Kidney (tissue), 14 donors: ENCODE results near the gene CAMK4. TPM values are rescaled to one million over a fixed set of nuclear protein-coding genes. Genes with fewer than 3 reads are reported as not detected.

Source experiments
- DNase-seq, 5 donors: peaks; one replicate each; pipeline ENCODE4 v3.0.0-alpha.2; 2013 to 2020
- FAIRE-seq: peaks from 2 replicates; lab custom pipeline; 2012; peaks lifted over from hg19 to GRCh38; lab: Jason Lieb, UNC
- H3K27ac ChIP-seq, 2 donors: one replicate each; pipeline ENCODE4 v1.7.0; 2013; ENCODE audit warnings: low read depth in 2 of 2, low read length in 2 of 2, inconsistent platforms in 1 of 2
- H3K27me3 ChIP-seq: one replicate; pipeline ENCODE4 v1.7.1; 2013; ENCODE audit warnings: low read length, inconsistent platforms; ENCODE audit not compliant: control insufficient read depth, insufficient read depth
- H3K36me3 ChIP-seq, 3 donors: one replicate each; pipeline versions ENCODE4 v1.7.0 to v1.7.1; 2013; ENCODE audit warnings: low read length in 3 of 3, control low read depth in 1 of 3, inconsistent platforms in 1 of 3; ENCODE audit not compliant: insufficient read depth in 3 of 3, control insufficient read depth in 2 of 3
- H3K4me1 ChIP-seq, 3 donors: one replicate each; pipeline versions ENCODE4 v1.7.0 to v1.7.1; 2013; ENCODE audit warnings: low read length in 3 of 3, inconsistent platforms in 1 of 3, low read depth in 1 of 3; ENCODE audit not compliant: control insufficient read depth in 2 of 3, insufficient read depth in 2 of 3
- H3K4me3 ChIP-seq, 3 donors: one replicate each; pipeline versions ENCODE4 v1.7.0 to v1.8.1; 2013; ENCODE audit warnings: low read length in 3 of 3, control low read depth in 1 of 3, inconsistent platforms in 1 of 3
- H3K9ac ChIP-seq, 3 donors: one replicate each; pipeline versions ENCODE4 v1.7.0 to v1.7.1; 2013; ENCODE audit warnings: low read length in 3 of 3, control low read depth in 1 of 3, inconsistent platforms in 1 of 3
- H3K9me3 ChIP-seq, 3 donors: one replicate each; pipeline versions ENCODE4 v1.7.0 to v1.7.1; 2013; ENCODE audit warnings: low read length in 3 of 3, control low read depth in 1 of 3, inconsistent platforms in 1 of 3; ENCODE audit not compliant: control insufficient read depth in 2 of 3, insufficient read depth in 1 of 3
- intact Hi-C: fragments of 100-400 bp; cut with DNase I; formaldehyde crosslinking; loops from one replicate; pipeline ENCODE4 v1.11.1; 2022
- polyA plus RNA-seq: library from polyadenylated mRNA; stranded (reverse); fragments of 350-450 nt; fragmentation: Illumina TruSeq; extraction: RNeasy Lipid Tissue Mini Kit (QIAGEN cat#74804); gene quantifications from one replicate; pipeline ENCODE4 v1.2.3, GENCODE V29; 2014; ENCODE audit warnings: low read depth, low replicate concordance; ENCODE audit not compliant: insufficient read depth
- total RNA-seq: library from RNA; stranded (reverse); fragmentation: NEBNext Ultra II Directional; extraction: Animal tissue kit (Norgen Biotek cat#: 25700); gene quantifications from one replicate; pipeline ENCODE4 v1.2.1, GENCODE V29; 2021
- TF ChIP-seq, protein P1 (sequence below): IDR thresholded peaks from 3 replicates; pipeline ENCODE4 v1.5.1; 2012; ENCODE audit warnings: mild to moderate bottlenecking, moderate library complexity, borderline replicate concordance; ENCODE audit not compliant: insufficient read depth; ENCODE audit errors: extremely low read depth
- donor health status: control.
- donor health status: control.
- donor health status: control.
- donor health status: control.
- donor health status: control.
- donor health status: DM: yes; HTN: yes; CAD: no.
- donor health status: Normal renal cell carcinoma (clear cell type).

CAMK4 gene
- total and polyA plus RNA-seq, 2 donors from 2014 or later, result 0.37 to 4.7 TPM

DNA sequence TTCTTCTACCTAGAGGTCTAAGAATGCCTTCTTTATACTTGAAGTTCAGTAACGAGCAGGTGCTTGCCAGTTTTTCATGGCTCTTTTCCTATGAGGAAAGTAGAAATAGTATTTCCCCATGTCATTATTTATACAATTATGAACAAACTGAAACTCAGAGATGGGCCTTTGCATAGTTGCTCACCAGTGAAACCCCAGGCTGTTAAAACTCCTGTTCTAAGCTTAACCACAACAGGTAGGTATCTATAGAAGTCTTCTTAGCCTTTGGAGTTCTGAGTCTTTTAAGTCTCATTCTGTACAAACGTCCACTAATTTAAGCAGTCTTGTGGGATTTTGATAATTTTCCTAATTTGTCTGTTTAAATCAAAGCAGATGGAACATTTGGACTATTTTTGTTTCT, 198.1 kb downstream of the CAMK4 start:
- no peak for FAIRE-seq
- no peaks in the 10 kb centered on the region for H3K27me3 ChIP-seq
- no peaks in the 10 kb centered on the region for H3K4me1 ChIP-seq
- no peaks in the 10 kb centered on the region for H3K9me3 ChIP-seq
- H3K4me3 ChIP-seq, result no peak overlapping the region
- intact Hi-C loops, result no loop called here
- no peaks in the 10 kb centered on the region for H3K36me3 ChIP-seq
- no peak overlapping the region for H3K27ac ChIP-seq
- no peak overlapping the region for H3K9ac ChIP-seq
- TF ChIP-seq, protein P1, sequence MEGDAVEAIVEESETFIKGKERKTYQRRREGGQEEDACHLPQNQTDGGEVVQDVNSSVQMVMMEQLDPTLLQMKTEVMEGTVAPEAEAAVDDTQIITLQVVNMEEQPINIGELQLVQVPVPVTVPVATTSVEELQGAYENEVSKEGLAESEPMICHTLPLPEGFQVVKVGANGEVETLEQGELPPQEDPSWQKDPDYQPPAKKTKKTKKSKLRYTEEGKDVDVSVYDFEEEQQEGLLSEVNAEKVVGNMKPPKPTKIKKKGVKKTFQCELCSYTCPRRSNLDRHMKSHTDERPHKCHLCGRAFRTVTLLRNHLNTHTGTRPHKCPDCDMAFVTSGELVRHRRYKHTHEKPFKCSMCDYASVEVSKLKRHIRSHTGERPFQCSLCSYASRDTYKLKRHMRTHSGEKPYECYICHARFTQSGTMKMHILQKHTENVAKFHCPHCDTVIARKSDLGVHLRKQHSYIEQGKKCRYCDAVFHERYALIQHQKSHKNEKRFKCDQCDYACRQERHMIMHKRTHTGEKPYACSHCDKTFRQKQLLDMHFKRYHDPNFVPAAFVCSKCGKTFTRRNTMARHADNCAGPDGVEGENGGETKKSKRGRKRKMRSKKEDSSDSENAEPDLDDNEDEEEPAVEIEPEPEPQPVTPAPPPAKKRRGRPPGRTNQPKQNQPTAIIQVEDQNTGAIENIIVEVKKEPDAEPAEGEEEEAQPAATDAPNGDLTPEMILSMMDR, result no peak
- no peak for DNase-seq

DNA sequence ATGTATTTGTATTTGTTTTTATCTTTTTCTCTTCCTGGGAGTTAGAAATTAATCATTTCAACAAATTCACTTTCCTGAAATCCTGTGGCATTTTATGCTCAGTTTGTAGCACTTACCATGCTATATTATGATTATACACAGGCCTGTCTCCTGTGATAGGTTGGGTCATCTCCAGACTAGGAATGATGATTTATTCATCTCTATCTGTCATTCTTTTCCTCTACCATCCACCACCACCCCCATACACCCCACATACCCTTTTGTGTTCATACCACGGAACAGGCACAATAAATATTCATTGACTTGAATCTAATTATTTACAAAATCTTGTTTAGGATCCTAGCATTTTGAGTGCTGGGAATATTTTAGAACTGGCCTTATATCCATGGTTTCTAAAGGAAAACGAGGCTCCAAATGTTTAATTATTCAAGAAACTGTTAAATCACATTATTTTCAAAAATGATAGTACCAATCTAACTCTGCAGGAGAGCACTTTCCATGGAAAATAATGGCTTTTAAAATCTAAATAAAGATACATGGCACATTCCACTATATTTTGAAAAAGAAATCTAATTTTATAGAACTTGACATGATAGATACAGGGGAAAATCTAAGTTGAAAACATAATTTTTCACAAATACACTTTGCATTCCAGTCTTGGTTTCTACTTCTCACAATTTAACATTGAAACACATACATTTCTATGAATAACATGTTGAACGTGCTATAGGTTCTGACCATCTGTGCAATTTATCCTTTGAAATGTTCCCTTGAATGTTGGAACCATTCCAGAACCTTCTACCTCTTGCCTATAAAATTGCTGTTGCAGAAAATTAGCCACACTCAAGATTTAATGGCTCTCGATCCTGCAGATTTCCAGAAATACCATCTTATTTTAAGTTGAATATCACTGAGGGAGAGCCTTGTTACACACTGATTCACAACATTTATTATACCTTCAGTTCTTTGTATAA, 198.8 kb downstream of the CAMK4 start:
- intact Hi-C loops, result no loop called here
- Histone ChIP-seq H3K9me3 (no peaks in the 10 kb centered on the region), H3K27me3 (no peaks in the 10 kb centered on the region), H3K4me1 (no peaks in the 10 kb centered on the region), H3K4me3 (no peak overlapping the region), H3K36me3 (no peaks in the 10 kb centered on the region), H3K9ac (no peak overlapping the region), H3K27ac (no peak overlapping the region)
- TF ChIP-seq, protein P1, result no peak
- FAIRE-seq, result no peak
- peak in 2 of 5 donors; percentile 40 to 51 for DNase-seq

DNA sequence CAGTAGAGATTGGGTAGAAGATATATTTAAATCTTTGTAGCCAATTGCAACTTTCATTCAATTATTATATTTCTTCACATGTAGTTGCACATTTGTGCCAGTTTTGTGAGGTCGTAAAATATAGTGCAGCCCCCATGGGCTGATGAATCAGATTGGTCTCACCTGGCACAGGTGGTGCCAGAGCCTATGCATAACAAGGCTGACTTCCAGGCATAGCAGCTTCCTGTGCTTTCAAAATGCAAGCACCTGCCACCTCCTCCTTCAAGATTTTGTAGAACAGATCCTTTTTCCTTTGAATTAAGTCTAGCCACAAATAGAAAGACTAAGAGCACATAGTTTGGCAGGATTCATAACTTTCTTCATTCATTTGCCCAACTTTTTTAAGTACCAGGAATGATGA, 201.0 kb downstream of the CAMK4 start:
- TF ChIP-seq, protein P1, result no peak
- Histone ChIP-seq H3K4me1 (no peaks in the 10 kb centered on the region), H3K27me3 (no peaks in the 10 kb centered on the region), H3K4me3 (no peak overlapping the region), H3K9ac (no peak overlapping the region), H3K9me3 (no peaks in the 10 kb centered on the region), H3K27ac (no peak overlapping the region), H3K36me3 (no peaks in the 10 kb centered on the region)
- intact Hi-C loops, result no loop called here
- FAIRE-seq, result no peak
- peak in 2 of 5 donors; percentile 39 for DNase-seq
